ENCODE measurements around the gene KRT3. TPM values are rescaled to one million over a fixed set of nuclear protein-coding genes. Genes with fewer than 3 reads are reported as not detected.

Gene KRT3
- not detected for total RNA-seq

DNA sequence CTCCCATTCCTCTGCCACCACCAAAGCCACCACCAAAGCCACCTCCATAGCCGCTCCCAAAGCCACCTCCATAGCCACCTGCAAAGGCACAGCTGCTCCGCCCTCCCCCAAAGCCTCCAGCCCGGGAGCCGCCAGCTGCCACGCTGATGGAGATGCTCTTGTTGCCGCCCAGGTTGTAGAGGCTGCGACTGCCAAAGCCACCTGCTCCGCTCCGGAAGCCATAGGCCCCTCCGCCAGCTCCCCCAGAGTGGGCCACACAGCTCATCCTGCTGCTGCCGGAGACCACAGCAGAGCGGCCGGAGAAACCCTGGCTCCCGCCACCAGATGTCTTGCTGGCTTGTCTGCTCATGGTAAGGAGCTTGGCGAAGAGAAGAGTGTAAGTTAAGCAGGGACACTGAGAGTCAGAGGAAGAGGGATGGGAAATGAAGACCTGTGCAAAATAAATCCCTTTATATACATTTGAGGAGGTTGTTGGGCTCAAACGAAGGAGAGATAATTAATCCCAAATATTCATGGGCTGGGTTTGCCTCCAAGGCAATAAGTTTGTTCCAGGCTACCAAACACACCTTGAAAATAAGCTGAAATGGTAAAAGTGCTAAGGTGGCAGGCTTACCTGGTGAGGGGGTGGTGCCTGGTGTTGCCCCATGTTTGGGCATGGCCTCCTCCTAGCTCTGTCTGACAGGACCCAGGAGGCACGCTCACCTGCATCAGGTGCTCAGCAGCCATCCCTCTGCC is at the start of gene KRT3:
TSS of gene KRT3 (minus strand) at position 424 of the 735 bp plus-strand sequence. CDS start at position 349, 75 bp downstream.
- Histone ChIP-seq H3K27me3 (ENCODE audit: insufficient read depth, low read length) (no peaks in the 10 kb centered on the region), H3K9me3 (ENCODE audit: low read depth, low read length) (no peaks in the 10 kb centered on the region), H3K4me3 (ENCODE audit: low read length) (no peak within 1 kb of the TSS), H3K4me1 (ENCODE audit: insufficient read depth, low read length) (no peaks in the 10 kb centered on the region)

DNA sequence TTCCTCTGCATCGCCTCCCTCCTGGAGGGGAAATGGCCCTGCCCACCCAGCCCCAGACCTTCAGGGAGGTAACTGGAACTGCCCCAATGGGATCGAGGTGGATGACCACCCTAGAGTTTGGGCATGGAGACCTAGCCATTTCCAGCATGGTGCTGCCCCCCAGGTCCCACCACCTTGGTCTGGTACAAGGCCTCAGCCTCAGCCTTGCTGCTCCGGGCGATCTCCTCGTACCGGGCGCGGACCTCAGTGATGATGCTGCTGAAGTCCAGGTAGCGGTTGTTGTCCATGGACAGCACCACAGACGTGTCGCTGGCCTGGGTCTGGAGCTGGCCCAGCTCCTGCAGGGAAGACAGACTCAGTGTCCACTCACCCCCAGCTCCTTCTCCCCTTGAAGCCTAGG is 48.5 kb upstream of the KRT3 start:
- Histone ChIP-seq H3K9me3 (ENCODE audit: low read depth, low read length) (no peaks in the 10 kb centered on the region), H3K4me1 (ENCODE audit: insufficient read depth, low read length) (no peaks in the 10 kb centered on the region), H3K27me3 (ENCODE audit: insufficient read depth, low read length) (no peaks in the 10 kb centered on the region), H3K4me3 (ENCODE audit: low read length) (no peak overlapping the region)

DNA sequence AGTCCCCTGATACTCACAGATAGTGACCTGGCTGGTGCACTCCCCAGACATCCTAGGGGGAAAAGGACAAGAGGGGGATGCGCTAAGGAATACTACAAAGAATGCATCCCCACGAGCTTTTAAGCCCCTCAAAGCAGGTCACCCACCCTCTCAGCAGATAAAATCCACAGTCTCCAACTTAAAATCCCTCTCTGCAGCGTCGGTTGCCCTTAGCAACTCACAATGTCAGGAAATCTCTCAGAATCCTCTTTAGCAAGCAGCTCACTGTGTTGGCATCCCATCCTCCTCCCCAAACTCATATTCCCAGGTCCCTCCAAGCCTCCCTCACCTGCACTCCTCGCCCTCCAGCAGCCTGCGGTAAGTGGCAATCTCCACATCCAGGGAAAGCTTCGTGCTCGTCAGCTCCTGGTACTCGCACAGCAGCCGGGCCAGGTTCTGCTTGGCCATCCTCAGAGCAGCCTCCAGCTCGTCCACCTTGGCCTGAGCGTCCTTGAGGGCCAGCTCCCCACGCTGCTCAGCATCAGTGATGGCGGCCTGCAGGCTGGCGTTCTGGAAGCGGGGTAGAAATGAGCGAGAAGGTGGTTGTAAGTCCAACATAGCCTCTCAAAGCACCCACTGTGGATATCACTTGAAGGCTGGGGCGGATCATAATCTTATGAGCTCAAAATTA is 43.7 kb upstream of the KRT3 start:
- Histone ChIP-seq H3K27me3 (ENCODE audit: insufficient read depth, low read length) (no peaks in the 10 kb centered on the region), H3K9me3 (ENCODE audit: low read depth, low read length) (no peaks in the 10 kb centered on the region), H3K4me1 (ENCODE audit: insufficient read depth, low read length) (peaks cover 20% of the 10 kb centered on the region), H3K4me3 (ENCODE audit: low read length) (no peak overlapping the region)

DNA sequence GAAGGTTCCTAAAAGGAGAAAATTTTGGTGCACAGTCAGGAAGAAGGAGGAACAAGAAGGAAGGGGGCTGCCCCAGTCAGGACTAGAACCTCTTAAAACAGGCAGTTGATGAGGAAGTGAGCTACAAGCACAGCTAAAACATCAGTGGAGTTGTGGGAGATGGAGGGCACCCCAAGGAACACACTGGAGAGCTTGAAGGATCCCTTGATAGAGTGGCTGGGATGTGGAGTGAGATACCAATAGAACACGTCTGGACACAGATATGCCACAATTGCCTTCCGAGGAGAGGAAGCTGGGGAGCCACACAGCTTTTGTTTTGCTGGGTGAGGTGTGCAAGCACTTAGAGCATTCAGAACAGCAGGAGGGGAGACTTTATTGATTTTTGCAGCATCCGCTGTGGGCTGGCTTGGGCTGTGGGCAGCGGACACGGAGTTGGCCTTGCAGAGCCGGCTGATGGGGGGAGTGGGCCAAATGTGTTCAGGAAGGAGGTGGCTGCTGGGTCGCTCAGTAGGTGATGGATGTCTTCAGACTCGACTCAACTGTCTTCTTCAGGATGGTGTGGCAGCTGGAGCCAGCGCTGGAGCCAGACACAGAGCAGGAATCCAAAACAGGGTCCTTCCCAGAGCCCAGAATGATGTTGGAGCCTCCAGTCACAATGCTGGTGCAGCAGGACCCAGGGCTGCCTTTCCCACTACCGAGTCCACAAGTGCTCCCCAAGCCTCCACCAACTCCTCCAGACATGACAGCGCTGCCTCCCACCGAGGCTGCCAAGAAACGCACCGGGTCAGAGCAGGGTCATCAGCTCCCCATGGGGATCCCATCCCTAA is 42.9 kb upstream of the KRT3 start:
- peaks cover 20% of the 10 kb centered on the region for H3K4me1 ChIP-seq (ENCODE audit: insufficient read depth, low read length)
- H3K27me3 ChIP-seq (ENCODE audit: insufficient read depth, low read length) = no peaks in the 10 kb centered on the region
- no peak overlapping the region for H3K4me3 ChIP-seq (ENCODE audit: low read length)
- no peaks in the 10 kb centered on the region for H3K9me3 ChIP-seq (ENCODE audit: low read depth, low read length)

DNA sequence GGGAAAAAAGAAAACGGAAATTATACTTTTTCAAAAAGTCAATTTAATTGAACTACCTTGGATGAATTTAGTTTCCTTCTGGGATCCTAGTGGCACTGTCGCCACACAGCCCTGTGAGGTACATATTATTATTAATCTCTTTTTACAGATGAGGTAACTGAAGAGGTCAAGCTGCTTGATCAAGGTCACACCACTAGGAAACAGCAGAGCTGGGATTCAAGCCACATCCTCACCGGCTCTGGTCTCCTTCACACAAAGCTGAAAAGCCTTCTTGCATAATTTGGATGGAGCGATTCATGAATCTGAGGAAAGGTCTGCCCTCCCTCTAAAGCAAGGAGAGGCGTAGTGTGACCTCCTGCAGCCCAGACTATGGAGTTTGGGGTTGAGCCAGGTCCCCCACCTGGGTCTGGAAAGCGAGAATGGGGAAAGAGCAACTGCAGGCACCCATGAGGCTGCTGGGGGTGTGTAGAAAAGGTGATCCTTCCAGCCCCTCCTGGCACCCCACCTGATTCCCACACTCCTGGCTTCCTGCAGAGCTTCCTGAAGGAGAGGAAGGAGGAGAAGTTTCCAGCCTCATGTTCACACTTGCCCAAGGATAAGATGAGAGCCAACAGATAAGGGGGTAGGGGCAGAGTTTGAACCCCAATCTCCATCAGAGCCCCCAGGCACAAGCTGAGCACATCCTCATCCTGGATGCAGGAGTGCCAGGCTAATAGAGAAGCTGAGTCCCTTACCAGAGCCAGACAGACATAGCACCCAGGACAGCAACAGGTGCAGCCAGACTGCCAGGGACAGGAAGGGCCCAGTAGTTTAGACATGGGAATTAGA is 42.1 kb upstream of the KRT3 start:
- H3K27me3 ChIP-seq (ENCODE audit: insufficient read depth, low read length) = no peaks in the 10 kb centered on the region
- no peak overlapping the region for H3K4me3 ChIP-seq (ENCODE audit: low read length)
- peaks cover 20% of the 10 kb centered on the region for H3K4me1 ChIP-seq (ENCODE audit: insufficient read depth, low read length)
- H3K9me3 ChIP-seq (ENCODE audit: low read depth, low read length) = no peaks in the 10 kb centered on the region

DNA sequence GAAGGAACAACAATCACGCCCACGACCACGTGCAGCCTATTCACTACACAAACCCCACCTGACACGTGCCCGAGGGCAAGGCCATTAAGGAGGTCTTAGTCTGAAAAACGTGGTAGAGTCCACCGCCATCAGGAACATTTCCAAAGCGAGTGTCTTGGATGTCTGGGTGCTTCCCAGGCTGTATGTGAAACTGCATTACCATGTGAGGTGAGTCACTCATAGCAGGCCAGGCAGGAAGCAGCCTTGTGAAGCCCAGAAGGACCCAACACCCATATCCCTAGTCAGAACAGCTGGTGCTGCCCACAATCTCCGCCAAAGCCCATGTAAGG is 41.5 kb upstream of the KRT3 start:
- Histone ChIP-seq H3K4me3 (ENCODE audit: low read length) (no peak overlapping the region), H3K9me3 (ENCODE audit: low read depth, low read length) (no peaks in the 10 kb centered on the region), H3K27me3 (ENCODE audit: insufficient read depth, low read length) (no peaks in the 10 kb centered on the region), H3K4me1 (ENCODE audit: insufficient read depth, low read length) (peaks cover 20% of the 10 kb centered on the region)

DNA sequence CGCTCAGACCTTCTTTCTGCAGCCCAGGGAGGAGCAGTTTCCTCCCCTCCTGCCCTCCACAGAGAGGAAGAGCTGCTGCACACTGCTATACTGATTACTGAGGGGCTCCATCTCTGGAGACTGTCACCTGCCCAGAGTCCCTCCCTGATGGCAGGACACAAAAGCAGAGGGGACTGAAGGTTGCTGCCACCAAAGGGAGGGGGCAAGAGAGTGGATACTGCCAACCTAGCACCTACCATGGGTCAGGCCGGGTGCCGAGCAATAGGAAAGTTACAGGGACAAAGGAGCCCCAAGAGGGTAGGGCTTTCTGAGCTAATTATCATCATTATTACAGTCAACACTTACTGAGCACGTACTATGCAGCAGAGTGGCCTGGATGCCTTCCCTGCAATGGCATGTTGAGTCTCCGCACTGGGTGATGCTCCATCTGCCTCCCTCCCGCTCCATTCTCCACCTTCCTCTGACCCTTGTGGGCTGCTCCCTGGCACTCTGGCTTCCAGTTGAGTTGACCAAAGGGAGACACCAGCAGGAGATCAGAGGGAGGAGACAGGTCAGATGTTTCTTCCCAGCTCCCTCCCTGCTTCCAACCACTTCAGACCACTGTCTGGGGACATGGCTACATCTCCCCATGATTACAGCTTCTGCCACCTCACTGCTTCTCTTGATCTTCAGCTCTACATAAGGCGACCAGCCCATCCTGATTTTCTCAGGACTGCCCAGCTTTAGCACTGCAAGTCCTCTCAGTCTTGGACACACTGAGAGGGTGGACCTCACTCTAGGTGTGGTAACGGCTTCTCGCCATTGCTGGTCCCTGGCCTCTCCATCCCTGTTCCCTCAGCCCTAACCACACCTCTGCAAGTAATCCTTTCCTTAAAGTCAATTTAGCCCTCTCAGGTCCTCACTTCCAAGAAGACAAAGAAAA is 40.8 kb upstream of the KRT3 start:
- H3K27me3 ChIP-seq (ENCODE audit: insufficient read depth, low read length) = no peaks in the 10 kb centered on the region

DNA sequence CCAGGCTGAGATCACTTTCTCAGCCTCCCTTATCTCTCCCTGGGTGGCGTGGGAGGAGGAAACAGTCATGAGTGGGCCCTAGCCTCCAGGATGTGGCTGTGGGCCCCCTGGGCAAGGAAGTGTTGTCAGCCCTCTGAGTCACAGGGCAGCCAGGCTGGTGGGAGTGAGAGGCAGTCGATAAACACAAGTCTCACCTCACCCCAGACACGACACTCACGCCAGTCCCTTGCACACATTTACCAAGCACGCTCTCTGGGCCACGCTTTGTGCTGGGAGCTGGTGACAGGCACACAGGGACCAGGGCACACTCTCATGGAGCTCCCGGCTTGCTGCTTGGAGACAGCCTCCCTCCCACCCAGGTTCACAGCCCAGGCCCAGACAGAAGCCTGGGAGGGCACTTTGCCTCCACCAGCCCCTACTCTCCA is 40.1 kb upstream of the KRT3 start:
- Histone ChIP-seq H3K27me3 (ENCODE audit: insufficient read depth, low read length) (no peaks in the 10 kb centered on the region), H3K9me3 (ENCODE audit: low read depth, low read length) (no peaks in the 10 kb centered on the region), H3K4me3 (ENCODE audit: low read length) (no peak overlapping the region), H3K4me1 (ENCODE audit: insufficient read depth, low read length) (peaks cover 20% of the 10 kb centered on the region)

More for the DNA sequence above, 40.8 kb upstream of the KRT3 start:
- no peak overlapping the region for H3K4me3 ChIP-seq (ENCODE audit: low read length)
- H3K9me3 ChIP-seq (ENCODE audit: low read depth, low read length) = no peaks in the 10 kb centered on the region
- peaks cover 20% of the 10 kb centered on the region for H3K4me1 ChIP-seq (ENCODE audit: insufficient read depth, low read length)

DNA sequence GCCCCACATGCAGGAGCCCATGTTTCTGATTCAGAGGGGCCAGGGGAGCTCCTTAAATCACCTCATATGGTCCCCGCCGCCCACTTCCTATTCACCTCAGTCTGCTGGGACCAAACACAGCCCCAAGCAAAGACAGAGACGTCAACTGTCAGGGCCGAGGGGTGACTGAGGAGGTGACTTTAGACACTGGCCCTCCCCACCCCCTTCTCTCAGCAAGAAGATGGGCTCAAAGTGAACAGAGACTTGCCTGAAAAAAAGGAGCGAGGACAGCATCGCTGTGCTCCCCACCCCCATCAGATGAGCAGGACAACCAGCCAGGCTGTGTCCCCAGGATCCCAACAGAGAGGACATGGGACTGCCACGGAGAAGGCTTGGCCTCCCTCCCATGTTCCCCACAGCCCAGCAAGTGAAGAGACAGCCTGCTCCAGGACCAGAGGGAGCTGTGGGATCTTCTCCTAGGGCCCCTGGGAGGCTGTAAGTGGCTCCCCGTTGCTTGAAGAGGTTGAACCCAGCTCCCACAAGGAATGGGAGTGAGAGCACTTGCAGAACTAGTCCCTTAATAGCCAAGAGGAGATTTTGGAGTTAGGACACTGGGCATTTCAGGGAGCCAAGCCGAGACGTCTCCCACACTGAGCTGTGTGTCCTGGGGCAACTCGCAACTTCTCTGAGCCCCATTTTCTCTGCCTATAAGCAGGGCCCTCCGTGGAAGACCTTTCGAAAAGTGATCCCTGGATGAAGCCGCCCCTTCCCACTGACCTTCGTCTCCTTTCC is 39.5 kb upstream of the KRT3 start:
- no peaks in the 10 kb centered on the region for H3K27me3 ChIP-seq (ENCODE audit: insufficient read depth, low read length)
- no peak overlapping the region for H3K4me3 ChIP-seq (ENCODE audit: low read length)
- no peaks in the 10 kb centered on the region for H3K9me3 ChIP-seq (ENCODE audit: low read depth, low read length)
- H3K4me1 ChIP-seq (ENCODE audit: insufficient read depth, low read length) = peaks cover 20% of the 10 kb centered on the region

DNA sequence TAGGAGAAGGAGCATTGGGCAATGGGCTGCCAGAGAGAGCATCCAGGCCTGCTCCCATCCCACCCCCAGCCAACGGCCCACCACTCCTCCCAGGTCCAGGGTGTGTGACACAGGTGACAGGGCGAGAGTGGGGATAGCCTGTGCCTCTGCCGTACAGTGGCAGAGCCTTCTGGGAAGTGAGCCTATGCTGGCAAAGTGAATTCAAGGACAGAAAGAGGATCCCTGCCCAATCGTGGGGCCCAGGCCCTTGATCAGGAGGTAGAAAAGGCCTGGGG is 38.7 kb upstream of the KRT3 start:
- Histone ChIP-seq H3K9me3 (ENCODE audit: low read depth, low read length) (no peaks in the 10 kb centered on the region), H3K27me3 (ENCODE audit: insufficient read depth, low read length) (no peaks in the 10 kb centered on the region), H3K4me1 (ENCODE audit: insufficient read depth, low read length) (peaks cover 20% of the 10 kb centered on the region), H3K4me3 (ENCODE audit: low read length) (no peak overlapping the region)

DNA sequence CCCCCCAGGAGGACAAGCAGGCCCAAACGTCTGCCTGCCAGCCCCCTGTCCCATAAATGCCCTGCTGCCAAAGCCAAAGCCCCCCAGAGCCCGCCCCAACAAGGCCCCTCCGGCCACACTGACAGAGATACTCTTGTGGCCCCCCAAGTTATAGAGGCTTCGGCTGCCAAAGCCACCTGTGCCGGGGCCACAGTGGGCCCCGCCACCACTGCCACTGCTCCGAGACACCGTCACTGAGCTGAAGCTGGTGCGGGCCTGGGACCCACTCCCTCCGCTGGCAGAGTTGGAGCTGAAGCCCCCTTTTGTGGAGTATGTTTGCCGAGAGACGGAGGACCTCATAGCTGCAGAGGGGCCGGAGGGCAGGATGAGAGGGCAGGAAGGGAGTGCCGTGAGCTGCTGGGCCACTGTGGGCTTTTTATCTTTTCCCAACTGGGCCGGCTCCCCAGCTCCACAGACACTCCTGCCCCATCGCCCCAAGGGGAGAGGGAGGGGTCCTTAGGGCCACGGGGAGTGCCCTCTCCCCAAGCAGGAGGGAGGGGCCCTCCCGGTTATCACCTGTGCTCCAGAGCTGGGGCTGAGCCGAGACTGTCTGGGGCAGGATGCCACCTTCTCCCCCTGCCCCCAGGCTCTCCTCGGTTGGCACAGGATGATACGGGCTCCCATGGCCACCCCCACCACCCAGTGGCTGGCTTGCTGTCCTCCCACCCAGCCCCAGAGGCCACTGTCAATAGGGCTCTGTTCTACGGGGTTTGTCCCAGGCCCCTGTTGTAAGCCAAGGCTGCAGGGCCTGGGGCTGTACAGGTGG is 38.2 kb upstream of the KRT3 start, which contains the start of gene KRT79:
TSS of gene KRT79 (minus strand) at position 390 of the 805 bp plus-strand sequence. CDS start at position 339, 51 bp downstream.
- H3K4me3 ChIP-seq (ENCODE audit: low read length) = no peak within 1 kb of the TSS
- H3K4me1 ChIP-seq (ENCODE audit: insufficient read depth, low read length) = peaks cover 20% of the 10 kb centered on the region
- no peaks in the 10 kb centered on the region for H3K9me3 ChIP-seq (ENCODE audit: low read depth, low read length)
- H3K27me3 ChIP-seq (ENCODE audit: insufficient read depth, low read length) = no peaks in the 10 kb centered on the region

DNA sequence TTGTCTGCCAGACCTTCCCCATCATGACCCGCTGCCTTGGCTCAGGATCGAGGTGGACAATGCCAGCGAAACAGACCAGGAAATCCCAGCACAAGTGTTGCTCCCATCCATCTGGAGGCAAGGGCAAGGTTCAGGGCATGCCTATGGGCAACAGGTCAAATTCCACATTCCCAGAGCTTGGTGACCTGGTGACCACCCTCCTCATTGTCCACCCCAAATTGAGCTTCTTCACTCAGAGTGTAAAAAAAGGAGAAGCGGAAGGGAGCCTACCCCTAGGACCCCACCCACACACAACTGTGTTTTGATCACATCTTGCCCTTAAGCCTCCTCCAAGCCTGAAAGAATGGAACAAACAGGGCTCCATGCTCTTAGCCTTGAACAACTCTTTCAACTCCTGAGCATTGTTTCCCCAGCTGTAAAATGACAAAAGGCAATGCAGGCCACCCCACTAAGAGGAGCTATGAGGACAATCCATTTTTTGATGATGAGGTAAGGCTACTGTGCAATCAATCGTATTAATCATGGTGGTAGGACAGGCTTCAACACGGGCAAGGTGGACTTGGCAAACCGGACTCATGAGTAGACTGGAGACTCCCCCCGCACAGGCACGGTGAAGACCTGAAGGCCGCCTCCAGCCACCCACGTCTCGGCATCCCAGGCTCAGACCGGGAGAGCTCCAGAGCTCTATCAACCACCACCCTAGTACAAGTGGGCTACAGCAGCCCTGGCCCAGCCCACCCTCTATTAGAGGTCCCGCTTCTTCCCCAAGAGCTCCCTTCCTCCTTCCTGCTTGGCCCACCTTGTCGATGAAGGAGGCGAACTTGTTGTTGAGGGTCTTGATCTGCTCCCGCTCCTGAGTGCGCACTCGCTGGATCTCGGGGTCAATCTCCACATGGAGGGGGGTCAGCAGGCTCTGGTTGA is 37.3 kb upstream of the KRT3 start:
- Histone ChIP-seq H3K9me3 (ENCODE audit: low read depth, low read length) (no peaks in the 10 kb centered on the region), H3K27me3 (ENCODE audit: insufficient read depth, low read length) (no peaks in the 10 kb centered on the region), H3K4me1 (ENCODE audit: insufficient read depth, low read length) (peaks cover 20% of the 10 kb centered on the region), H3K4me3 (ENCODE audit: low read length) (no peak overlapping the region)

Data from mononuclear cell (primary cell).